Stimulated activated CD4-positive, alpha-beta T cell treated with anti-CD3 and anti-CD28 coated beads, Interleukin-12 subunit alpha, Interleukin-12 subunit beta, amount 100 ng/mL, for 24 hours (primary cell): ENCODE measurements around the gene BCKDHA.
"Not testable (repeated sequence)": the region's sequence is repeated elsewhere in the genome, so short reads cannot be mapped to it uniquely, and the experiment has no call there.

Experiments used
- DNase-seq, 2 experiments: peaks; one replicate each; pipeline ENCODE4 v3.0.0-alpha.2; 2020; ENCODE audit warnings: low read depth in 2 of 2

BCKDHA gene

DNA sequence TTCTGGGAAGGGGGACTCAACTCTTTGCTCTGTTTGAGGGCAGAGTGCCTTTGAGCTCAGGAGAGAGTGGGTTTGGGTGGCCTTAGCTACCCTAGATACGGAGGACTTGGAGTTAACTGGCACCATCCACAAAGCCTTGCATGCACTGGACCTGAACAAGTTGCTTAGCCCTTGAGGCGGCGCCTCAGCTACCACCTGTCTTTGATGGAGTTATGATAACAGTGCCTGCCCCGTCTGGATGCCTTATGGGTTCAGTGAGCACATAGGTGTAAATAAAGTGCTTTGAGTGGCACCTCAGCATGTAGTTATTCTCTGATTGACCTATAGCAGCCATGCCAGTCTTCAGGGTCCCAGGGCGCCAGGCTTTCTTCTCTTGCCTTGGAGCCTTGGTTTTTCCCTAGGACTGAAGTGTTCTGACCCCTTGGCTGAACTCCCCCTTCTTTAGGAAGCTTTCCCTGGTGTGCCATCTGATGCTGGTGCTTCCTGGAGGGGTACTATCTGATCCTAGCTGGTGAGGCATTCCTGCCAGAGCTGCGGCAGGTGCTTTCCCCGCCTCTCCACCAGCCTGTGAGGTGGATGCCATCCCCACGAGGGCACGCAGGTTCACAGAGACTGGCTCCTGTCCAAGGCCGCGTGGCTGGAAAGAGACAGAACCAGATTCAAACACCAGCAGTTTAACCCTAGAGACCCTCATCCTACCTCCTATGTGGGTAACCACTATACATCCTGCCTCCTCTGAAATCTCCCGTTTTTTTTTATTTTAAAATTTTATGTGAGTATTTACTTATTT is 5.8 kb downstream of the BCKDHA start:
- no peak for DNase-seq

DNA sequence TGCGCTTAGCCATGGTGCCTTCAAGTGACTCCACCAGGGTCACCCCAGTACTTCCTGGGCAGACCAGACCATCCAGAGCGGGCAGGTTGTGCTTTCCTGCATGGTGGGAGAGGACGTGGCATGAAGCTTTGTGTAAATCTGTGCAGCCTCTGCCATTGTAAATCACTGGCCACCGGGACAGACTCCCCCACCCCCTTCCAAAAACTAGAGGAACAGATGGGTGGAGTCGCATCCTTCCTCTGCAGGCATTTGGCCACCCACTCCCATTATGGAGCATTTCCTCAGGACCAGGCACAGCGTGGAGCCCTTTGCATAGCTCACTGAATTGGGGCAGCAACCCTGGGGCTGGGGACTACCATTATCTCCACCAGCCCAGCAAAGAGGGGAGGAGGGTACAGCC is 8.2 kb downstream of the BCKDHA start:
- DNase-seq = no peak

GRCh38 chr19:41407271-41407670 is 9.7 kb downstream of the BCKDHA start:
- no peak for DNase-seq

GRCh38 chr19:41408256-41408655 is 10.6 kb downstream of the BCKDHA start:
- DNase-seq = no peak

GRCh38 chr19:41408846-41409245 is 11.2 kb downstream of the BCKDHA start:
- DNase-seq = not testable (repeated sequence)

- no peak for DNase-seq
These were observed 11.7 kb downstream of the BCKDHA start for GRCh38 chr19:41409288-41409687.

DNA sequence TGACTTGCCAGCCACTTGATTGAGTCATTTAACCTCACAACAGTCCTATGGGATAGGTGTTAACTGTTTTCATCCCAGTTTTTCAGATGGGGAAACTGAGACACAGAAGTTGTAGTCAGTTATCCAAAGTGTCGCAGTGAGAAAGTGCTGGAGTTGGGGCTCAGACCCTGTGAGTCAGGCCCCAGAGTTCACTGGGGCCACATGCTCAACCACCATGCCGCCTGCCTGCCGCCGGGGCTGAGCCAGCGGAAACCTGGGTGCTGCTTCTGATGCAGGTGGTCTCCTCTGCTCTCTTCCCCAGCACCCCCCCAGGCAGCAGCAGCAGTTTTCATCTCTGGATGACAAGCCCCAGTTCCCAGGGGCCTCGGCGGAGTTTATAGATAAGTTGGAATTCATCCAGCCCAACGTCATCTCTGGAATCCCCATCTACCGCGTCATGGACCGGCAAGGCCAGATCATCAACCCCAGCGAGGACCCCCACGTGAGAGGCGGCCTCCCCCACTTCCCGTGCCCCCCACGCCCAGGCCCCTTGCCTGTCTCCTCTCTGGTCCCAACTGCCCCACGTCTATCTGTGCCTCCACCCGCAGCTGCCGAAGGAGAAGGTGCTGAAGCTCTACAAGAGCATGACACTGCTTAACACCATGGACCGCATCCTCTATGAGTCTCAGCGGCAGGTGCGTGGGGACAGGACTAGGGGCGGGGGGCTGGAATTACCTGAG is 12.9 kb downstream of the BCKDHA start:
- DNase-seq = no peak

DNA sequence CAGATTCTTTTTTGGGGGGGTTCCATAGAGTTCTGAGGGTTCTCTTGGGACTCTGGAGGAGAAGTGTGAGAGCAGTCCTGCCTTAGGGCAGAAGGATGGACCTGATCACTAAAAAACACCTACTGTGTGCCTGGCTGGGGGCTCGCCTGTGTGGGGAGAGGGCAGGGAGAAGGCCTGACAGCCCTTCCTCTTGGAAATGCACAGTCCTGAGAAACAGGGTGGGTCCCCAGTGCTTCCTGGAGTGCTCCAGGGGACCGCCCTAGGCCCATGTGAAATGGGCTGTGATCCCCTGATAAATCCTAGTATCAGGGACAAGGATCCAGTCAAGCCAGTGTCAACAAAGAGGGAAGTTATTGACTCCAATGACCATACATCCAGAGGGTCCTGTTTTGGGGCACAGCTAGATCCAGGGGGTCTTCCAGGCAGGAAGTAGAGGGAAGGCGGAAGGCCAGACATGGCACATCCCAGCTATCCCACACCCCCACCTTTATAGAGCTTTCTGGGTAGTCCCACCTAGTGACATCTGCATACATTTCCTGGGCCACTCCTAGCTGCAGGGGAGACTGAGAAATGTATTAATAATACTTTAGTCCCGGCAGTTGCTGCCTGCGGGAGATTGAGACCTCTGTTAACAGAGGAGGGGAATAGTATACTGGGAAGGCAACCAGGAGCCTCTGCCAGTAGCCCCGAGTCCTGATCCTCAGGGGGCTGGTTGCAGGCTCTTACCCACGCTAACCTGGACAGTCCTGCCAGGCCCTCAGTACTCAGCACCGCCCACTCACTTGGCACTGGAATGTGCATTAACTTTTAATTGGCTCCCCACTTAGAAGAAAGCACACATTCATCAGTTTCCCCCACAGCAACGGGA is 13.7 kb downstream of the BCKDHA start:
- no peak for DNase-seq

- DNase-seq = no peak
These were observed 14.3 kb downstream of the BCKDHA start for GRCh38 chr19:41411968-41412265.

DNA sequence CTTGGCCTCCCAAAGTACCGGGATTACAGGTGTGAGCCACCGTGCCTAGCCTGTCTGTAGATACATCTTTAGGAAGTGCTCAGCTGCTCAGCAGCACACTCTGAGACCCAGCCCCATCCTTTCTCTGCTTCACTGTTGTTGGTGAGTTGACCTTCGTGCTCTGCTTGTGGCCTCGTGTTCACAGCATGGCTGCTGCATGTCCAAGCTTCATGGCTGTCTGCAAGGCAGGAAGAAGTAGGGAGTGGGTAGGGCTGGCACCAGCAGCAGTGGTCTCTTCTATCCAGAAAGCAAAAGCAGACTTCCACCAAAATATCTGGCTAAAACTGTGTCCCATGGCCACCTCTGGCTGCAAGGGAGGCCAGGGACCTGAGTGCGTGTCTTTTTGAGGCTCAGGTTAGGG is 15.3 kb downstream of the BCKDHA start:
- no peak for DNase-seq

- no peak for DNase-seq
These were observed 16.3 kb downstream of the BCKDHA start for GRCh38 chr19:41413947-41414346.

GRCh38 chr19:41414461-41414860 is 16.8 kb downstream of the BCKDHA start:
- DNase-seq = no peak

- no peak for DNase-seq
These were observed 17.5 kb downstream of the BCKDHA start for GRCh38 chr19:41415154-41415571.

GRCh38 chr19:41416194-41416674 is 18.6 kb downstream of the BCKDHA start:
- DNase-seq = no peak

DNA sequence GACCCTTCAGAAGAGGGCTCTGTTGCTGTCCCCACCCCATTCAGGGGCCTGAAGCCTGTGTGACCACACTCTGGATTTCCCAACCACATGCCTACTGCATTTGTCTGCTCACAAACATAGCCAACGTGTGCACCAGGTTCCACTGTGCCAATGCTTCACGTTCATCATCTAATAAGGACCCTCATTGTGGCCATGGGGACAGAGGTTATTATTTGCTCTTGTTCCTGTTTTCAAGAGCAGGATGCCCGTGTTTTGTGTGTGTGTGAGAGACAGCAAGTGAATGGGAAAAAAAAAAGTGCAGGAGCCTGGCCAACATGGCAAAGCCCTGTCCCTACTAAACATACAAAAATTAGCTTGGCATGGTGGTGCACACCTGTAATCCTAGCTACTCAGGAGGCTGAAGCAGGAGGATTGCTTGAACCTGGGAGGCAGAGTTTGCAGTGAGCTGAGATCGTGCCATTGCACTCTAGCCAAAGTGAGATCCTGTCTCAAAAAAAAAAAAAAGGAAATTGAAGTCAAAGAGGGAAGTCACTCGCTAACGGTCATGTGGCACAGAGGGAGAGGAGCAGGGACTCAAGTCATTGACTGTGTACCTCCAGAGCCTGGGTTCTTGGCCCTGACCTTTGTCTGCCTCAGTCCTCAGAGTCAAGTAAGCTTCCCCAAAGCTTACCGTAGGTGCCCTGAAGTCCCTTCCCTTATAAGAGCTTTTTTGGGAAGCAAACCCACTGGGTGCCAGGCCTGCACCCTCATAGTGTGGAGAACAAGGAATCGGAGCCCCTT is 22.7 kb downstream of the BCKDHA start:
- no peak for DNase-seq

DNA sequence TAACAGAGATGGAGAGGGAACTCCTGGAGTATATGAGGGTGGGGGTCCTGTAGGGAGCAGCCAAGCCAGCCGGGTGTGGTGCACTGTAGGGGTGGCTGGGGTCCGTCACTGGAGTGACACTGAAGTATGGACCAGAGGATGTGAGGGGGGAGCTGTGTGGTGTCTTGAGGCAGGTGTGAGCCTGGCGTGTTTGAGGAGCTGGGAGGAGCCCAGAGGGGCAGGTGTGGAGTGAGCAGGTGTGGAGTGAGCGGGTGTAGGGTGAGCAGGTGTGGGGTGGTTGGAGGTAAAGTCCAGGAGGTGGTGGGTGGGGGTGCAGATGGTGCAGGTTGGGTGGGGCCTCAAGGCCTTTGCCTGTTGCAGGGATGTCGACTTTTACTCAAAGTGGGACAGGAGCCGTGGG is 23.7 kb downstream of the BCKDHA start:
- no peak for DNase-seq

- DNase-seq = no peak
These were observed 24.4 kb downstream of the BCKDHA start for GRCh38 chr19:41421973-41422372.

DNA sequence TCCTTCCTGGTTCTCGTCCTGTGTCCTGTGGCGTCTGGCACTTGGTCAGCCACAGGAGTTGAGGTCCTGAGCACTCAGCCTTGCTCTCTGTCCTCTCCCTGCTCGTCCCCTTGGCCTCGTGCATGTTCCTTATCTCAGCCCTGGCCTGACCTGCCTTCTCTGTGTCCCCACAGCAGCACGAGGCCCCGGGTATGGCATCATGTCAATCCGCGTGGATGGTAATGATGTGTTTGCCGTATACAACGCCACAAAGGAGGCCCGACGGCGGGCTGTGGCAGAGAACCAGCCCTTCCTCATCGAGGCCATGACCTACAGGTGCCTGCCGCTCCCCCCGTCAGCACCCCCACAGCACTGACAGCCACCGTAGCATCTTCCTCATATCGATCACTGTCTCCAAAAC is 24.8 kb downstream of the BCKDHA start:
- no peak for DNase-seq

GRCh38 chr19:41422955-41423354 is 25.3 kb downstream of the BCKDHA start:
- no peak for DNase-seq

GRCh38 chr19:41424335-41425173 is 26.9 kb downstream of the BCKDHA start:
- no peak for DNase-seq
